ENCODE results near the gene LRRN2. TPM values are rescaled to one million over a fixed set of nuclear protein-coding genes. Genes with fewer than 3 reads are reported as not detected.

The LRRN2 gene
- total RNA-seq, 2 experiments from 2014 or later, result not detected

DNA sequence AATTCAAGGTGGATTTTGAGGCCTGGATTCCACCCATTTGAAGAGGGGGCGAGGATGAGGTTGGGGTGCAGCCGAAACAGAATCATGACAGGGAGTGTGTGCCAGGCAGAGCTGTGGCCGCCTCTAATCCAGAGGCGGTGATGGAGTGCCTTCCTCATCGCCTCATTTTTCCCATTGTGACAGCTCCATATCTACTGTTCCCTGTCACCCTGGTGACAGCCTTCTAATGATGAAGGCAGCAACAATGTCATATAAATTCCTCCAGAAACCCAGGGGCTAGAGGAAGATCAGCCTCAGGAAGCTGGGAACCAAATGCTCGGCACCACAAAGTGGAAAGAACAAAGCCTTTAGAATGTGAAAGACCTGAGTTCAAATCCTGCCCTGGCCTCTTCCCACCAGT is 42.0 kb downstream of the LRRN2 start:
- Mint-ChIP-seq H3K27ac (no peak overlapping the region), H3K4me3 (no peak overlapping the region), H3K9me3 (no peaks in the 10 kb centered on the region), H3K27me3 (peaks cover 10% of the 10 kb centered on the region), H3K36me3 (ENCODE audit: low read depth) (no peaks in the 10 kb centered on the region), H3K4me1 (ENCODE audit: low read depth) (no peaks in the 10 kb centered on the region)
- ChIA-PET CTCF (no interaction called here), POLR2A (no interaction called here)
- Histone ChIP-seq H3K36me3 (ENCODE audit: insufficient read depth, low read length) (no peaks in the 10 kb centered on the region), H3K27ac (ENCODE audit: low read depth in 1 of 2, low read length in 2 of 2) (no peak overlapping the region), H3K4me3 (ENCODE audit: low read length) (no peak overlapping the region), H3K27me3 (ENCODE audit: control insufficient read depth in 1 of 2, insufficient read depth in 2 of 2, low read length in 2 of 2) (peaks cover 0 to 2% of the 10 kb centered on the region in 2 experiments), H3K4me1 (ENCODE audit: insufficient read depth, low read length) (no peaks in the 10 kb centered on the region), H3K9me3 (ENCODE audit: control insufficient read depth in 1 of 2, insufficient read depth in 1 of 2, low read length in 2 of 2) (peaks cover 0 to 3% of the 10 kb centered on the region in 2 experiments)
- DNase-seq, result no peak
- no peak for ATAC-seq (ENCODE audit: poor library complexity)
- intact Hi-C loops (cut with DNase I, micrococcal nuclease), result no loop called here
- TF ChIP-seq, protein P1, sequence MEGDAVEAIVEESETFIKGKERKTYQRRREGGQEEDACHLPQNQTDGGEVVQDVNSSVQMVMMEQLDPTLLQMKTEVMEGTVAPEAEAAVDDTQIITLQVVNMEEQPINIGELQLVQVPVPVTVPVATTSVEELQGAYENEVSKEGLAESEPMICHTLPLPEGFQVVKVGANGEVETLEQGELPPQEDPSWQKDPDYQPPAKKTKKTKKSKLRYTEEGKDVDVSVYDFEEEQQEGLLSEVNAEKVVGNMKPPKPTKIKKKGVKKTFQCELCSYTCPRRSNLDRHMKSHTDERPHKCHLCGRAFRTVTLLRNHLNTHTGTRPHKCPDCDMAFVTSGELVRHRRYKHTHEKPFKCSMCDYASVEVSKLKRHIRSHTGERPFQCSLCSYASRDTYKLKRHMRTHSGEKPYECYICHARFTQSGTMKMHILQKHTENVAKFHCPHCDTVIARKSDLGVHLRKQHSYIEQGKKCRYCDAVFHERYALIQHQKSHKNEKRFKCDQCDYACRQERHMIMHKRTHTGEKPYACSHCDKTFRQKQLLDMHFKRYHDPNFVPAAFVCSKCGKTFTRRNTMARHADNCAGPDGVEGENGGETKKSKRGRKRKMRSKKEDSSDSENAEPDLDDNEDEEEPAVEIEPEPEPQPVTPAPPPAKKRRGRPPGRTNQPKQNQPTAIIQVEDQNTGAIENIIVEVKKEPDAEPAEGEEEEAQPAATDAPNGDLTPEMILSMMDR (IDR thresholded peaks at IDR 0.05), result no peak

DNA sequence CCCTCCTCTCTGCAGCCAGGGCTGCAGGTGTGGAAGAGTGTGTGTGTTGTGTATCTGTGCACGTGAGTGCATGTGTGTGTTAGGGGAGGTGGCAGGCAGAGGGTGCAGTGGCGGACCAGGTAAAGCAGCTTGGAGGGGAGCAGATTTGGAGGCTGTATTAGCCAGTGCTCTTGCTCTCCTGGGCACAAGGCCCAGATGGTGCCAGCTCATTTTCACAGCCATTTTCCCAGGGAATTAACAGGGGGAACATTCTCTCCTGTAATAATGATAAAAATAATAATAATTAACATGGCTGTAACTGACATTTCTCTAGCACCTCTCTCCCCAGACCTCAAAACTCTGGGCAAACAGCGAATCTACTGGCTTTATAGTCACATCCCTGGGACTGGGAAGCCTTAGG is 43.6 kb downstream of the LRRN2 start:
- ChIA-PET POLR2A (no interaction called here), CTCF (no interaction called here)
- H3K4me1 Mint-ChIP-seq (ENCODE audit: low read depth), result no peaks in the 10 kb centered on the region
- no peak overlapping the region for H3K4me3 Mint-ChIP-seq
- no peaks in the 10 kb centered on the region for H3K4me1 ChIP-seq (ENCODE audit: insufficient read depth, low read length)
- no peak overlapping the region for H3K27ac Mint-ChIP-seq
- ATAC-seq (ENCODE audit: poor library complexity), result no peak
- peaks cover 0 to 3% of the 10 kb centered on the region in 2 experiments for H3K9me3 ChIP-seq (ENCODE audit: control insufficient read depth in 1 of 2, insufficient read depth in 1 of 2, low read length in 2 of 2)
- H3K36me3 Mint-ChIP-seq (ENCODE audit: low read depth), result no peaks in the 10 kb centered on the region
- H3K27me3 ChIP-seq (ENCODE audit: control insufficient read depth in 1 of 2, insufficient read depth in 2 of 2, low read length in 2 of 2), result peaks cover 0 to 2% of the 10 kb centered on the region in 2 experiments
- H3K36me3 ChIP-seq (ENCODE audit: insufficient read depth, low read length), result no peaks in the 10 kb centered on the region
- TF ChIP-seq, protein P1 (IDR thresholded peaks at IDR 0.05), result no peak
- no peak overlapping the region for H3K27ac ChIP-seq (ENCODE audit: low read depth in 1 of 2, low read length in 2 of 2)
- no peaks in the 10 kb centered on the region for H3K9me3 Mint-ChIP-seq
- DNase-seq, result no peak
- H3K27me3 Mint-ChIP-seq, result peaks cover 10% of the 10 kb centered on the region
- intact Hi-C loops (cut with DNase I, micrococcal nuclease), result no loop called here
- no peak overlapping the region for H3K4me3 ChIP-seq (ENCODE audit: low read length)

DNA sequence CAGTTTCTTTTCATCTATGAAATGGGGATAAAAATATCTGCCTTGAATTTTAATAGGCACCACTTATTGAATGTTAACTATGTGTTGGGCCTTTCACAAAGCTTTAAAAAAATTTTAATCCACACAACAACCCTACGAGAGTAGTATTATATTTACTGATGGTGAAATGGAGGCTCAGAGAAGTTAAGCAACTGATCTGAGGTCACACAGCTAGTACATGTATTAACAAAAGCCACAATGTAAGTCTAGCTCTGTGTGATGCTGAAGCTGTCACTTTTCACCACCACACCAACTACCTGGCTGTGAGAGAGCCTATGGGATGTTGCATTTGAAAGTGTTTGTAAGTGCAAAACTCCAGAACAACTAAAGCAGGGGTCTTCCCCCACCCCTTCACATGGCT is 44.1 kb downstream of the LRRN2 start:
- Histone ChIP-seq H3K36me3 (ENCODE audit: insufficient read depth, low read length) (no peaks in the 10 kb centered on the region), H3K27ac (ENCODE audit: low read depth in 1 of 2, low read length in 2 of 2) (no peak overlapping the region), H3K4me3 (ENCODE audit: low read length) (no peak overlapping the region), H3K9me3 (ENCODE audit: control insufficient read depth in 1 of 2, insufficient read depth in 1 of 2, low read length in 2 of 2) (peaks cover 0 to 3% of the 10 kb centered on the region in 2 experiments), H3K4me1 (ENCODE audit: insufficient read depth, low read length) (no peaks in the 10 kb centered on the region), H3K27me3 (ENCODE audit: control insufficient read depth in 1 of 2, insufficient read depth in 2 of 2, low read length in 2 of 2) (peaks cover 0 to 2% of the 10 kb centered on the region in 2 experiments)
- DNase-seq (no peak), ATAC-seq (ENCODE audit: poor library complexity) (no peak)
- CTCF ChIA-PET, result no interaction called here
- Mint-ChIP-seq H3K4me3 (no peak overlapping the region), H3K9me3 (no peaks in the 10 kb centered on the region), H3K27ac (no peak overlapping the region), H3K4me1 (ENCODE audit: low read depth) (no peaks in the 10 kb centered on the region), H3K36me3 (ENCODE audit: low read depth) (no peaks in the 10 kb centered on the region), H3K27me3 (peaks cover 10% of the 10 kb centered on the region)
- TF ChIP-seq, protein P1 (IDR thresholded peaks at IDR 0.05), result no peak
- intact Hi-C loops (cut with DNase I, micrococcal nuclease), result no loop called here
- POLR2A ChIA-PET, result no interaction called here
